Body of pancreas (tissue), 4 donors: Measurements from ENCODE around the gene ATXN7L3.

Source experiments
- POLR2A ChIP-seq, 3 donors: fragments of 450-650 bp; IDR thresholded peaks; one replicate each; pipeline ENCODE4 v1.6.1; 2016; ENCODE audit warnings: antibody characterized with exemption in 3 of 3, mild to moderate bottlenecking in 2 of 3
- TF ChIP-seq, protein P1 (sequence below), 7 experiments: fragments of 450-650 bp in 4 of 7; fragments of 200-600 bp in 3 of 7; sonication (generic) in 3 of 7; IDR thresholded peaks; one replicate each; pipeline ENCODE4 v1.5.1; 2016 to 2019; ENCODE audit warnings: antibody characterized with exemption in 7 of 7

GRCh38 chr17:44218344-44219107 is 18.8 kb upstream of the ATXN7L3 start:
- TF ChIP-seq, protein P1, sequence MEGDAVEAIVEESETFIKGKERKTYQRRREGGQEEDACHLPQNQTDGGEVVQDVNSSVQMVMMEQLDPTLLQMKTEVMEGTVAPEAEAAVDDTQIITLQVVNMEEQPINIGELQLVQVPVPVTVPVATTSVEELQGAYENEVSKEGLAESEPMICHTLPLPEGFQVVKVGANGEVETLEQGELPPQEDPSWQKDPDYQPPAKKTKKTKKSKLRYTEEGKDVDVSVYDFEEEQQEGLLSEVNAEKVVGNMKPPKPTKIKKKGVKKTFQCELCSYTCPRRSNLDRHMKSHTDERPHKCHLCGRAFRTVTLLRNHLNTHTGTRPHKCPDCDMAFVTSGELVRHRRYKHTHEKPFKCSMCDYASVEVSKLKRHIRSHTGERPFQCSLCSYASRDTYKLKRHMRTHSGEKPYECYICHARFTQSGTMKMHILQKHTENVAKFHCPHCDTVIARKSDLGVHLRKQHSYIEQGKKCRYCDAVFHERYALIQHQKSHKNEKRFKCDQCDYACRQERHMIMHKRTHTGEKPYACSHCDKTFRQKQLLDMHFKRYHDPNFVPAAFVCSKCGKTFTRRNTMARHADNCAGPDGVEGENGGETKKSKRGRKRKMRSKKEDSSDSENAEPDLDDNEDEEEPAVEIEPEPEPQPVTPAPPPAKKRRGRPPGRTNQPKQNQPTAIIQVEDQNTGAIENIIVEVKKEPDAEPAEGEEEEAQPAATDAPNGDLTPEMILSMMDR (IDR thresholded peaks at IDR 0.05), result peak; percentile 47 to 61 (median 56)
- TF ChIP-seq POLR2A (IDR thresholded peaks at IDR 0.05), result peak in 1 of 3 donors; percentile 46
